ENCODE measurements around the gene CCDC57. TPM values are rescaled to one million over a fixed set of nuclear protein-coding genes. Genes with fewer than 3 reads are reported as not detected.

The CCDC57 gene
- total and polyA plus RNA-seq, 2 of the 4 experiments (the other 2 are of a cell fraction): 7.3 to 31.3 TPM

GRCh38 chr17:82100502-82101298 is 111.9 kb downstream of the CCDC57 start:
- ChIA-PET CTCF (no interaction called here), POLR2A (ENCODE audit: unreplicated experiment) (no interaction called here)
- in situ Hi-C loops (cut with MboI; ENCODE audit: low sequenced_read_pairs) (no loop called here), dilution Hi-C loops (cut with HindIII; ENCODE audit: low sequenced_read_pairs, unreplicated experiment) (no loop called here), intact Hi-C loops (cut with micrococcal nuclease) (no loop called here)
- Histone ChIP-seq H3K14ac (replicated peaks; ENCODE audit: low read depth, low read length) (no peak overlapping the region), H3K4ac (ENCODE audit: low read depth, low read length) (no peak overlapping the region), H2AK5ac (ENCODE audit: low read depth, low read length) (peak overlapping the region; percentile 59; the same call in 1 of the 2 replicates), H3K4me1 (ENCODE audit: control insufficient read depth, insufficient read depth, low read length) (peaks cover 14% of the 10 kb centered on the region), H3K9me1 (ENCODE audit: insufficient read depth, low read length) (peaks cover 5% of the 10 kb centered on the region; the same call in 1 of the 2 replicates), H3K27ac (ENCODE audit: insufficient read depth, low read length) (no peak overlapping the region), H4K91ac (ENCODE audit: insufficient read depth, low read depth, low read length) (no peak overlapping the region), H4K8ac (ENCODE audit: low read depth in 2 of 2, low read length in 2 of 2) (no peak overlapping the region), H3K27me3 (ENCODE audit: control insufficient read depth, insufficient read depth, low read length) (no peaks in the 10 kb centered on the region), H3K4me3 (ENCODE audit: insufficient read depth, low read depth, low read length) (no peak overlapping the region), H3K9me3 (ENCODE audit: control insufficient read depth, insufficient read depth, low read length) (no peaks in the 10 kb centered on the region), H4K20me1 (ENCODE audit: insufficient read depth, low read length) (peaks cover 18% of the 10 kb centered on the region), H2BK20ac (ENCODE audit: low read depth, low read length) (no peak overlapping the region), H3K18ac (ENCODE audit: low read depth, low read length) (no peak overlapping the region), H3K23ac (ENCODE audit: low read depth, low read length) (no peak overlapping the region), H2BK15ac (ENCODE audit: low read depth, low read length) (no peak overlapping the region), H2AFZ (replicated peaks; ENCODE audit: low read length, poor library complexity) (no peak overlapping the region), H3K9ac (ENCODE audit: low read depth, low read length) (no peak overlapping the region), H2BK5ac (ENCODE audit: low read depth, low read length, poor library complexity, severe bottlenecking) (no peak overlapping the region), H3K56ac (ENCODE audit: extremely low read depth, insufficient read depth, low read length) (no peak overlapping the region), H2AK9ac (replicated peaks; ENCODE audit: low read depth, low read length, poor library complexity) (peak overlapping the region; percentile 42), H4K5ac (ENCODE audit: low read depth, low read length) (no peak overlapping the region), H3K79me1 (ENCODE audit: low read depth in 1 of 2, low read length in 2 of 2) (peaks cover 0 to 36% of the 10 kb centered on the region in 2 experiments; a peak in 3 of 4 replicates), H3K36me3 (ENCODE audit: control insufficient read depth, insufficient read depth, low read length) (peaks cover 3% of the 10 kb centered on the region), H2BK120ac (ENCODE audit: low read depth, low read length) (no peak overlapping the region), H3K4me2 (ENCODE audit: low read depth, low read length) (no peak overlapping the region)
- TF ChIP-seq CTCF (conservative IDR thresholded peaks at IDR 0.05; ENCODE audit: low read depth, low read length): no peak
- TF ChIP-seq NFE2L2 (IDR thresholded peaks at IDR 0.05; ENCODE audit: low read depth, low read length): no peak
- TF ChIP-seq CHD1 (IDR thresholded peaks at IDR 0.05; ENCODE audit: low read depth, low read length): no peak
- no peak for TF ChIP-seq RFX5 (IDR thresholded peaks at IDR 0.05; ENCODE audit: low read depth, low read length)
- no peak for TF ChIP-seq CEBPB (IDR thresholded peaks at IDR 0.05; ENCODE audit: low read depth, low read length)
- no peak for TF ChIP-seq BHLHE40 (IDR thresholded peaks at IDR 0.05; ENCODE audit: low read depth, low read length)
- TF ChIP-seq POLR2A (IDR thresholded peaks at IDR 0.05; ENCODE audit: low read depth, low read length): no peak
- TF ChIP-seq FOS (IDR thresholded peaks at IDR 0.05; ENCODE audit: low read depth, low read length): no peak
- BruUV-seq (replicated peaks): no TSS peak
- ATAC-seq (ENCODE audit: low read depth) (no peak), DNase-seq (no peak)
- 98% methylated on average over 21 of the region's 35 CpGs; no CpG with 5 or more reads in 1 of the 2 experiments for WGBS, 2 experiments (ENCODE audit: extremely low coverage in 2 of 2, insufficient read length in 1 of 2)

Data from IMR-90 (cell line).